OCI-LY1 (cell line): ENCODE measurements around the gene TYMS.

Source experiments
- H2AFZ ChIP-seq: fragments of 200-600 bp; sonication (generic), shearing (Covaris generic); 2 replicates; pipeline ENCODE4 v1.6.0; 2014; ENCODE audit warnings: antibody characterized with exemption, mild to moderate bottlenecking, low read length
- H3F3A ChIP-seq: fragments of 200-600 bp; sonication (generic), shearing (Covaris generic); 2 replicates; pipeline ENCODE4 v1.6.0; 2014; ENCODE audit warnings: mild to moderate bottlenecking, antibody characterized with exemption, low read length, moderate library complexity; ENCODE audit not compliant: insufficient read depth
- H3K27ac ChIP-seq: fragments of 200-600 bp; sonication (generic); 2 replicates; pipeline ENCODE4 v1.5.1; 2014; ENCODE audit warnings: low read length, mixed run types, mild to moderate bottlenecking, low read depth; ENCODE audit not compliant: poor library complexity, severe bottlenecking
- H3K27me3 ChIP-seq: fragments of 200-600 bp; sonication (generic); 2 replicates; pipeline ENCODE4 v1.6.0; 2014; ENCODE audit warnings: antibody characterized with exemption, mild to moderate bottlenecking, low read length, moderate library complexity; ENCODE audit not compliant: insufficient read depth
- H3K36me3 ChIP-seq: fragments of 200-600 bp; sonication (generic); 2 replicates; pipeline ENCODE4 v1.6.1; 2014; ENCODE audit warnings: mild to moderate bottlenecking, antibody characterized with exemption, low read length, moderate library complexity, mixed read lengths; ENCODE audit not compliant: insufficient read depth
- H3K4me1 ChIP-seq: fragments of 200-600 bp; sonication (generic); 2 replicates; pipeline ENCODE4 v1.5.1; 2014; ENCODE audit warnings: mild to moderate bottlenecking, low read length, moderate library complexity; ENCODE audit not compliant: insufficient read depth, severe bottlenecking
- H3K4me2 ChIP-seq: fragments of 200-600 bp; sonication (generic), shearing (Covaris generic); 2 replicates; pipeline ENCODE4 v1.6.1; 2014; ENCODE audit warnings: low read length
- H3K4me3 ChIP-seq: fragments of 200-600 bp; sonication (generic); 2 replicates; pipeline ENCODE4 v1.5.1; 2014; ENCODE audit warnings: low read length, low read depth, mild to moderate bottlenecking, mixed read lengths; ENCODE audit not compliant: poor library complexity, severe bottlenecking
- H3K79me2 ChIP-seq: fragments of 200-600 bp; shearing (Covaris generic); 2 replicates; pipeline ENCODE4 v1.6.1; 2016; ENCODE audit warnings: mixed run types, low read length, mixed read lengths; ENCODE audit not compliant: insufficient read depth
- H3K9ac ChIP-seq: fragments of 200-600 bp; sonication (generic), shearing (Covaris generic); 2 replicates; pipeline ENCODE4 v1.6.1; 2014; ENCODE audit warnings: mild to moderate bottlenecking, low read length, mixed read lengths
- H3K9me2 ChIP-seq: fragments of 200-600 bp; sonication (generic), shearing (Covaris generic); 2 replicates; pipeline ENCODE4 v1.6.1; 2014; ENCODE audit warnings: low read depth, mild to moderate bottlenecking, low read length, mixed read lengths
- H3K9me3 ChIP-seq: fragments of 200-600 bp; shearing (Covaris generic); 2 replicates; pipeline ENCODE4 v1.6.1; 2014; ENCODE audit warnings: low read length, mixed read lengths
- H4K20me1 ChIP-seq: fragments of 200-600 bp; sonication (generic), shearing (Covaris generic); 2 replicates; pipeline ENCODE4 v1.6.0; 2016; ENCODE audit warnings: mild to moderate bottlenecking, low read length; ENCODE audit not compliant: insufficient read depth
- EZH2 ChIP-seq: fragments of 200-600 bp; sonication (generic), shearing (Covaris generic); IDR thresholded peaks from 2 replicates; pipeline ENCODE4 v1.8.0; 2017; ENCODE audit warnings: borderline replicate concordance, mixed run types, mild to moderate bottlenecking, antibody characterized with exemption, low read length, moderate library complexity, mixed read lengths
- TF ChIP-seq, protein P1 (sequence below): fragments of 200-600 bp; sonication (generic), shearing (Covaris generic); IDR thresholded peaks from 2 replicates; pipeline ENCODE4 v1.5.1; 2017; ENCODE audit warnings: mild to moderate bottlenecking, antibody characterized with exemption, low read length, moderate library complexity, mixed read lengths

TYMS gene

GRCh38 chr18:709771-710170 lies 52.3 kb downstream of the TYMS start:
- no peak overlapping the region for H3K9ac ChIP-seq
- no peaks in the 10 kb centered on the region for H3K79me2 ChIP-seq
- H3K27me3 ChIP-seq: no peaks in the 10 kb centered on the region
- no peaks in the 10 kb centered on the region for H3K36me3 ChIP-seq
- H3F3A ChIP-seq: no peaks in the 10 kb centered on the region
- no peaks in the 10 kb centered on the region for H3K4me1 ChIP-seq
- H4K20me1 ChIP-seq: no peaks in the 10 kb centered on the region
- H2AFZ ChIP-seq: no peak overlapping the region
- no peak overlapping the region for H3K27ac ChIP-seq
- no peak overlapping the region for H3K4me2 ChIP-seq
- no peak overlapping the region for H3K4me3 ChIP-seq
- TF ChIP-seq, protein P1, sequence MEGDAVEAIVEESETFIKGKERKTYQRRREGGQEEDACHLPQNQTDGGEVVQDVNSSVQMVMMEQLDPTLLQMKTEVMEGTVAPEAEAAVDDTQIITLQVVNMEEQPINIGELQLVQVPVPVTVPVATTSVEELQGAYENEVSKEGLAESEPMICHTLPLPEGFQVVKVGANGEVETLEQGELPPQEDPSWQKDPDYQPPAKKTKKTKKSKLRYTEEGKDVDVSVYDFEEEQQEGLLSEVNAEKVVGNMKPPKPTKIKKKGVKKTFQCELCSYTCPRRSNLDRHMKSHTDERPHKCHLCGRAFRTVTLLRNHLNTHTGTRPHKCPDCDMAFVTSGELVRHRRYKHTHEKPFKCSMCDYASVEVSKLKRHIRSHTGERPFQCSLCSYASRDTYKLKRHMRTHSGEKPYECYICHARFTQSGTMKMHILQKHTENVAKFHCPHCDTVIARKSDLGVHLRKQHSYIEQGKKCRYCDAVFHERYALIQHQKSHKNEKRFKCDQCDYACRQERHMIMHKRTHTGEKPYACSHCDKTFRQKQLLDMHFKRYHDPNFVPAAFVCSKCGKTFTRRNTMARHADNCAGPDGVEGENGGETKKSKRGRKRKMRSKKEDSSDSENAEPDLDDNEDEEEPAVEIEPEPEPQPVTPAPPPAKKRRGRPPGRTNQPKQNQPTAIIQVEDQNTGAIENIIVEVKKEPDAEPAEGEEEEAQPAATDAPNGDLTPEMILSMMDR: no peak
- no peak for TF ChIP-seq EZH2
- H3K9me2 ChIP-seq: no peaks in the 10 kb centered on the region
- H3K9me3 ChIP-seq: no peaks in the 10 kb centered on the region

DNA sequence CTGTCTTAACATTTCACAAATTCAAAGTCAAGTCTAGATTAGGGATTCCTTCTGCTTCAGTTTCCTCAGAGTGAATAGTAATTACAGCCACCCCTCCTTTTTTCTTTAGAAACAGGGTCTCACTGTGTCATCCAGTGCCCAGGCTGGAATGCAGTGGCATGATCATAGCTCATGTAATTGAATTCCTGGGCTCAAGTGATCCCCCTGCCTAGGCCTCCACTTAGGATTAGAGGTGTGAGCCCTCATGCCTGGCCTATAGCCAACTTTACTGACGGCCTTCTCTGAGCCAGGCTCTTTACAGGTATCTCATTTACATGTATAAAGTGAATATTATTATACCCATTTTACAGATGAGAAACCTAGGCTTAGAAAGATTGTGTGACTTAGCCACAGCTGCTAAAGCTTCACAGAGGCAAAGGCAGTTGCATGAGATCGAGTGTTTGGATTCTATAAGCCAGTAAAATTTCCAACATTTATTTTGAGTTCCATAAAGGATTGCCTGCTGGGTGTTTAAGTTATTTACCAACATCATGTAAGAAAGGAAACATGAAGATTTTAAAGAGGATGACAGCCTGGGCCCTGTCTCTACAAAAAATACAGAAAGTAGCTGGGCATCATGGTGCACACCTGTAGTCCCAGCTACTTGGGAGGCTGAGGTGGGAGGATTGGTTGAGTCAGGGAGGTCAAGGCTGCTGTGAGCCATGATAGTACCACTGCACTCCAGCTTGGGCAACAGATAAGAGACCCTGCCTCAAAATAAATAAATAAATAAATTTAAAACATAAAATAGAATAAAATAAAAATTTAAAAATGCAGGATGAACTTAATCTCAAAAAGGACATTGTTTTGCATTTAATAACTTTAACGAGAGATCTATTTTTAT lies 53.2 kb downstream of the TYMS start:
- H3K79me2 ChIP-seq: no peaks in the 10 kb centered on the region

DNA sequence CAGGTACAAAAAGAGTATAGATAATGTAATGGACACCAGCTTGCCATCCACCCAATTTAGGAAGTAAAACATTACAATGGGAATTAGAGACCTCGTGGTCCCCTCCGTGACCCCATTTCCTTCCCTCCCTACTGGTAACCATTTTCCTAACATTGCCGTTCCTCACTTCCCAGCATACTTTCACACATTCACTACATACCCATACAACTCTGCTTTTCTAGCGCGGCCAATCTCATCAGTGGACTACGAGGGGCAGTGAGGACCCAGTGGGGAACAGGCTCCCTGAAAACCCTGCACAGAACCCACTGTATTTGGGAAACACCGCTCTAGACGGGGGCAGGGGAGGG lies 53.8 kb downstream of the TYMS start:
- H3K27me3 ChIP-seq: no peaks in the 10 kb centered on the region
- no peak overlapping the region for H3K9ac ChIP-seq
- H3K9me2 ChIP-seq: no peaks in the 10 kb centered on the region
- TF ChIP-seq, protein P1: no peak
- no peak for TF ChIP-seq EZH2
- H3K79me2 ChIP-seq: no peaks in the 10 kb centered on the region
- H4K20me1 ChIP-seq: no peaks in the 10 kb centered on the region
- no peaks in the 10 kb centered on the region for H3K36me3 ChIP-seq
- no peak overlapping the region for H3K4me3 ChIP-seq
- H3K4me2 ChIP-seq: no peak overlapping the region
- H3K4me1 ChIP-seq: no peaks in the 10 kb centered on the region
- H3K9me3 ChIP-seq: no peaks in the 10 kb centered on the region
- H2AFZ ChIP-seq: no peak overlapping the region
- H3K27ac ChIP-seq: no peak overlapping the region
- no peaks in the 10 kb centered on the region for H3F3A ChIP-seq

More for the DNA sequence above, 53.2 kb downstream of the TYMS start:
- no peaks in the 10 kb centered on the region for H3K9me2 ChIP-seq
- no peaks in the 10 kb centered on the region for H3K27me3 ChIP-seq
- H3F3A ChIP-seq: no peaks in the 10 kb centered on the region
- no peak overlapping the region for H3K4me2 ChIP-seq
- no peaks in the 10 kb centered on the region for H3K4me1 ChIP-seq
- no peak overlapping the region for H2AFZ ChIP-seq
- no peak overlapping the region for H3K4me3 ChIP-seq
- no peak overlapping the region for H3K27ac ChIP-seq
- no peak for TF ChIP-seq EZH2
- H3K36me3 ChIP-seq: no peaks in the 10 kb centered on the region
- no peaks in the 10 kb centered on the region for H3K9me3 ChIP-seq
- no peak overlapping the region for H3K9ac ChIP-seq
- H4K20me1 ChIP-seq: no peaks in the 10 kb centered on the region
